HepG2 (cell line): ENCODE results near the gene F7. TPM values are rescaled to one million over a fixed set of nuclear protein-coding genes. Genes with fewer than 3 reads are reported as not detected.
A peak's percentile ranks its signal among the peaks of the same experiment; 100 is the strongest.

Source experiments
- ELF4 ChIP-seq: sonication (generic); formaldehyde crosslinking; IDR thresholded peaks from 2 replicates; pipeline ENCODE4 v1.5.0; 2020; ENCODE audit warnings: missing genetic modification reagents, mild to moderate bottlenecking, moderate library complexity, borderline replicate concordance
- IRF9 ChIP-seq: sonication (generic); formaldehyde crosslinking; IDR thresholded peaks from 2 replicates; pipeline ENCODE4 v1.8.0; 2022; ENCODE audit warnings: missing genetic modification reagents, mild to moderate bottlenecking, borderline replicate concordance
- KAT2B ChIP-seq: fragments of 150-350 bp; IDR thresholded peaks from 2 replicates; pipeline ENCODE4 v1.6.1; 2014; ENCODE audit warnings: low read depth, low read length, borderline replicate concordance
- MEIS1 ChIP-seq: sonication (generic); formaldehyde crosslinking; IDR thresholded peaks from 2 replicates; pipeline ENCODE4 v1.9.0; 2021; ENCODE audit warnings: mild to moderate bottlenecking, missing genetic modification reagents, moderate library complexity, borderline replicate concordance
- REPIN1 ChIP-seq: sonication (generic); formaldehyde crosslinking; IDR thresholded peaks from 2 replicates; pipeline ENCODE4 v1.8.0; 2022; ENCODE audit warnings: missing genetic modification reagents, low read depth, mild to moderate bottlenecking, borderline replicate concordance
- SMYD3 ChIP-seq: sonication (generic); formaldehyde crosslinking; IDR thresholded peaks from 2 replicates; pipeline ENCODE4 v1.8.1; 2023; ENCODE audit warnings: mild to moderate bottlenecking, missing genetic modification reagents
- SNAPC4 ChIP-seq: sonication (generic); formaldehyde crosslinking; IDR thresholded peaks from 2 replicates; pipeline ENCODE4 v1.4.0; 2020; ENCODE audit warnings: mild to moderate bottlenecking, missing genetic modification reagents
- TFAP4 ChIP-seq: sonication (generic); IDR thresholded peaks from 2 replicates; pipeline ENCODE4 v1.6.1; 2016; ENCODE audit warnings: low read depth, borderline replicate concordance
- ZBTB10 ChIP-seq: sonication (generic); formaldehyde crosslinking; IDR thresholded peaks from 2 replicates; pipeline ENCODE4 v1.4.0; 2020; ENCODE audit warnings: missing genetic modification reagents, borderline replicate concordance
- ZC3H13 ChIP-seq: sonication (generic); formaldehyde crosslinking; IDR thresholded peaks from 2 replicates; pipeline ENCODE4 v1.8.1; 2023; ENCODE audit warnings: mild to moderate bottlenecking, missing genetic modification reagents, moderate library complexity
- ZFP82 ChIP-seq: sonication (generic); formaldehyde crosslinking; IDR thresholded peaks from 2 replicates; pipeline ENCODE4 v1.5.1; 2020; ENCODE audit warnings: mild to moderate bottlenecking, missing genetic modification reagents, borderline replicate concordance
- ZNF121 ChIP-seq: sonication (generic); formaldehyde crosslinking; IDR thresholded peaks from 2 replicates; pipeline ENCODE4 v1.5.0; 2020; ENCODE audit warnings: mild to moderate bottlenecking, missing genetic modification reagents
- ZNF597 ChIP-seq: sonication (generic); formaldehyde crosslinking; IDR thresholded peaks from 2 replicates; pipeline ENCODE4 v1.5.0; 2020; ENCODE audit warnings: missing genetic modification reagents
- ZNF691 ChIP-seq: sonication (generic); formaldehyde crosslinking; IDR thresholded peaks from 2 replicates; pipeline ENCODE4 v1.4.0; 2020; ENCODE audit warnings: missing genetic modification reagents, low read depth, mild to moderate bottlenecking, borderline replicate concordance
- ZSCAN12 ChIP-seq: sonication (generic); formaldehyde crosslinking; IDR thresholded peaks from 2 replicates; pipeline ENCODE4 v1.9.0; 2021; ENCODE audit warnings: mild to moderate bottlenecking, missing genetic modification reagents
- polyA plus RNA-seq, 8 experiments: library from polyadenylated mRNA; depleted of rRNA in 3 of 8; stranded (reverse) in 7 of 8; unstranded in 1 of 8; fragments of >200 nt; fragmentation: Illumina TruSeq in 4 of 8; extraction: Trizol in 4 of 8; gene quantifications; 2 replicates each; pipeline versions ENCODE4 v1.2.1 to v1.2.3, GENCODE V29; 2011 to 2016; ENCODE audit warnings: low read depth in 4 of 8, missing spikeins in 1 of 8, mixed read lengths in 1 of 8; ENCODE audit not compliant: insufficient read depth in 1 of 8
- total RNA-seq, 5 experiments: library from RNA; depleted of rRNA; stranded (reverse); fragments of >200 nt; fragmentation: Illumina TruSeq; extraction: Trizol; gene quantifications; 2 replicates each; pipeline ENCODE4 v1.2.3, GENCODE V29; 2016; ENCODE audit warnings: low read depth in 1 of 5

The F7 gene
- total and polyA plus RNA-seq, 2 of the 13 experiments (the other 11 are each of a cell fraction or from before 2014, with no cell fraction given), result 12.6 to 26.5 TPM

GRCh38 chr13:113150550-113151365, 45.2 kb downstream of the F7 start (continued):
- peak; percentile 16; the same call in 1 of the 2 replicates for TF ChIP-seq SNAPC4 (CRISPR knock-in tag)
- TF ChIP-seq ZC3H13 (CRISPR knock-in tag), result peak; percentile 19; the same call in 1 of the 2 replicates
- TF ChIP-seq ZNF121 (CRISPR knock-in tag), result 0 out of 2 replicates have a peak, but pooled peaks have one; percentile 13
- TF ChIP-seq ZSCAN12, result 0 out of 2 replicates have a peak, but pooled peaks have one; percentile 12
- TF ChIP-seq TFAP4, result no peak
- TF ChIP-seq ZNF597 (CRISPR knock-in tag), result no peak
- TF ChIP-seq REPIN1 (CRISPR knock-in tag), result no peak
- 0 out of 2 replicates have a peak, but pooled peaks have one; percentile 14 for TF ChIP-seq ELF4 (CRISPR knock-in tag)
- peak; percentile 10; the same call in 1 of the 2 replicates for TF ChIP-seq IRF9 (CRISPR knock-in tag)
- peak; percentile 2; the same call in 1 of the 2 replicates for TF ChIP-seq ZBTB10 (CRISPR knock-in tag)
- peak; percentile 67; the same call in 1 of the 2 replicates for TF ChIP-seq ZNF691 (CRISPR knock-in tag)
- 0 out of 2 replicates have a peak, but pooled peaks have one; percentile 13 for TF ChIP-seq MEIS1
- TF ChIP-seq ZFP82 (CRISPR knock-in tag), result no peak
- no peak for TF ChIP-seq SMYD3
- no peak for TF ChIP-seq KAT2B
